Measurements from ENCODE around the gene HNRNPUL1.

HNRNPUL1 gene

GRCh38 chr19:41352279-41352608 is 88.1 kb downstream of the HNRNPUL1 start:
- in situ Hi-C loops (cut with MboI; ENCODE audit: low pct_unique_long_range_greater_than_20kb, low sequenced_read_pairs, unreplicated experiment) = no loop called here
- no peak for DNase-seq (ENCODE audit: low spot score)

GRCh38 chr19:41352609-41353465 is 88.7 kb downstream of the HNRNPUL1 start:
- in situ Hi-C loops (cut with MboI; ENCODE audit: low pct_unique_long_range_greater_than_20kb, low sequenced_read_pairs, unreplicated experiment) = no loop called here
- TF ChIP-seq CTCF (IDR thresholded peaks at IDR 0.05; ENCODE audit: extremely low read depth, insufficient read depth, missing control alignments) = peak; percentile 66
- DNase-seq (ENCODE audit: low spot score) = peak; percentile 88

More at GRCh38 chr19:41352279-41352608, 88.1 kb downstream of the HNRNPUL1 start:
- no peak for TF ChIP-seq CTCF (IDR thresholded peaks at IDR 0.05; ENCODE audit: extremely low read depth, insufficient read depth, missing control alignments)

GRCh38 chr19:41353466-41354342 is 89.5 kb downstream of the HNRNPUL1 start, which contains the start of gene TGFB1:
Gene TGFB1 (minus strand): TSS chr19:41353922. CDS start chr19:41353044, 878 bp downstream.
- TF ChIP-seq CTCF (IDR thresholded peaks at IDR 0.05; ENCODE audit: extremely low read depth, insufficient read depth, missing control alignments) = peak; percentile 94
- in situ Hi-C loops (cut with MboI; ENCODE audit: low pct_unique_long_range_greater_than_20kb, low sequenced_read_pairs, unreplicated experiment) = no loop called here
- DNase-seq (ENCODE audit: low spot score) = peak; percentile 98

- DNase-seq (ENCODE audit: low spot score) = no peak
- TF ChIP-seq CTCF (IDR thresholded peaks at IDR 0.05; ENCODE audit: extremely low read depth, insufficient read depth, missing control alignments) = no peak
- in situ Hi-C loops (cut with MboI; ENCODE audit: low pct_unique_long_range_greater_than_20kb, low sequenced_read_pairs, unreplicated experiment) = no loop called here
These were observed 90.3 kb downstream of the HNRNPUL1 start for GRCh38 chr19:41354343-41354953.

GRCh38 chr19:41355035-41355434 is 90.9 kb downstream of the HNRNPUL1 start:
- TF ChIP-seq CTCF (IDR thresholded peaks at IDR 0.05; ENCODE audit: extremely low read depth, insufficient read depth, missing control alignments) = no peak
- in situ Hi-C loops (cut with MboI; ENCODE audit: low pct_unique_long_range_greater_than_20kb, low sequenced_read_pairs, unreplicated experiment) = no loop called here
- DNase-seq (ENCODE audit: low spot score) = no peak

- no peak for DNase-seq (ENCODE audit: low spot score)
- in situ Hi-C loops (cut with MboI; ENCODE audit: low pct_unique_long_range_greater_than_20kb, low sequenced_read_pairs, unreplicated experiment) = no loop called here
- TF ChIP-seq CTCF (IDR thresholded peaks at IDR 0.05; ENCODE audit: extremely low read depth, insufficient read depth, missing control alignments) = no peak
These were observed 91.6 kb downstream of the HNRNPUL1 start for GRCh38 chr19:41355802-41356201.

Measured in GM13977 (cell line).